ENCODE measurements around the gene TPGS1. TPM values are rescaled to one million over a fixed set of nuclear protein-coding genes. Genes with fewer than 3 reads are reported as not detected.

TPGS1 gene
- total and polyA plus RNA-seq, 10 donors: 9.8 to 24.4 (median 19.5) TPM

- intact Hi-C loops (cut with DNase I; ENCODE audit: low total_unique reads): no loop called here
- Histone ChIP-seq H3K36me3 (no peaks in the 10 kb centered on the region), H3K4me3 (no peak overlapping the region), H3K27me3 (replicated peaks in 1 of 7) (peaks cover 0 to 24% (median 0%) of the 10 kb centered on the region in 7 donors), H3K9me3 (peaks cover 0 to 3% (median 0%) of the 10 kb centered on the region in 8 donors), H3K4me1 (peaks cover 5 to 9% (median 8%) of the 10 kb centered on the region in 6 donors), H3K27ac (no peak overlapping the region)
- no peak for DNase-seq
- TF ChIP-seq POLR2AphosphoS5 (IDR thresholded peaks at IDR 0.05) (no peak), POLR2A (IDR thresholded peaks at IDR 0.05) (no peak)
- 58 to 67% (median 63%) methylated on average over 13 of the region's 13 CpGs for WGBS, 5 donors
Observed at GRCh38 chr19:525857-526419, 18.6 kb downstream of the TPGS1 start.

- WGBS, 5 donors: 65 to 72% (median 70%) methylated on average over 34 to 38 of the region's 38 CpGs
- H3K27ac ChIP-seq: peak overlapping the region; percentile 92 to 99 (median 96)
- peaks cover 17 to 43% (median 34%) of the 10 kb centered on the region in 6 donors for H3K4me1 ChIP-seq
- H3K9me3 ChIP-seq: no peaks in the 10 kb centered on the region
- H3K27me3 ChIP-seq (replicated peaks in 1 of 7): peaks cover 0 to 20% (median 0%) of the 10 kb centered on the region in 7 donors
- no peak for TF ChIP-seq CTCF (IDR thresholded peaks at IDR 0.05 in 8 of 11, conservative IDR thresholded peaks at IDR 0.05 in 3 of 11)
- TF ChIP-seq POLR2A (IDR thresholded peaks at IDR 0.05): no peak
- no peak for TF ChIP-seq POLR2AphosphoS5 (IDR thresholded peaks at IDR 0.05)
- intact Hi-C loops (cut with DNase I; ENCODE audit: low total_unique reads): loop anchor here (5.0 kb wide), 1 partner anchor 42 kb away; the partner anchor contains the start of gene BSG
- H3K4me3 ChIP-seq: peak overlapping the region; percentile 78 to 99 (median 96)
- peaks cover 0 to 11% (median 2%) of the 10 kb centered on the region in 6 donors for H3K36me3 ChIP-seq
- DNase-seq: no peak
Observed at GRCh38 chr19:530134-531008, 23.1 kb downstream of the TPGS1 start.

GRCh38 chr19:531009-531752, 23.9 kb downstream of the TPGS1 start:
- Histone ChIP-seq H3K9me3 (no peaks in the 10 kb centered on the region), H3K4me1 (peaks cover 17 to 46% (median 38%) of the 10 kb centered on the region in 6 donors), H3K36me3 (peaks cover 0 to 19% (median 10%) of the 10 kb centered on the region in 6 donors), H3K27me3 (replicated peaks in 1 of 7) (peaks cover 0 to 16% (median 0%) of the 10 kb centered on the region in 7 donors), H3K4me3 (peak overlapping the region; percentile 78 to 99 (median 96)), H3K27ac (peak overlapping the region; percentile 92 to 99 (median 96))
- WGBS, 5 donors: 0 to 1% (median 1%) methylated on average over 20 to 103 of the region's 103 CpGs
- peak; percentile 74 to 81 (median 79) for TF ChIP-seq POLR2AphosphoS5 (IDR thresholded peaks at IDR 0.05)
- TF ChIP-seq POLR2A (IDR thresholded peaks at IDR 0.05): peak in 1 of 3 donors; percentile 39
- TF ChIP-seq CTCF (IDR thresholded peaks at IDR 0.05 in 8 of 11, conservative IDR thresholded peaks at IDR 0.05 in 3 of 11): peak in 2 of 11 experiments; percentile 8 to 11
- intact Hi-C loops (cut with DNase I; ENCODE audit: low total_unique reads): loop anchor here (5.0 kb wide), 1 partner anchor 41 kb away; the partner anchor contains the start of gene BSG
- DNase-seq: peak; percentile 93
